Mesothelial cell of epicardium (in vitro differentiated cells): ENCODE measurements around the gene ROBO1. TPM values are rescaled to one million over a fixed set of nuclear protein-coding genes. Genes with fewer than 3 reads are reported as not detected.

Experiments
- DNase-seq, 2 experiments: peaks; one replicate each; pipeline ENCODE4 v3.0.0; 2021; ENCODE audit warnings: low spot score in 2 of 2; ENCODE audit not compliant: unreplicated experiment in 2 of 2
- H3K27ac Mint-ChIP-seq: 2 replicates; pipeline ENCODE4 v1.8.0; 2021; ENCODE audit warnings: mixed read lengths
- H3K27me3 Mint-ChIP-seq: 2 replicates; pipeline ENCODE4 v1.8.0; 2021; ENCODE audit warnings: low read depth, mixed read lengths
- H3K36me3 Mint-ChIP-seq: 2 replicates; pipeline ENCODE4 v1.8.0; 2021; ENCODE audit warnings: mixed read lengths
- H3K4me1 Mint-ChIP-seq: 2 replicates; pipeline ENCODE4 v1.8.0; 2021; ENCODE audit warnings: mixed read lengths
- H3K4me3 Mint-ChIP-seq: 2 replicates; pipeline ENCODE4 v1.8.0; 2021; ENCODE audit warnings: mild to moderate bottlenecking, moderate library complexity, mixed read lengths
- H3K9me3 Mint-ChIP-seq: 2 replicates; pipeline ENCODE4 v1.8.0; 2021; ENCODE audit warnings: mixed read lengths
- total RNA-seq: library from RNA; stranded (reverse); gene quantifications from 3 replicates; pipeline ENCODE4 v1.2.1, GENCODE V29; 2021
- TF ChIP-seq, protein P1 (sequence below): fragments of 200-600 bp; sonication (generic); IDR thresholded peaks from one replicate; pipeline ENCODE4 v1.5.0; 2021; ENCODE audit warnings: antibody characterized with exemption; ENCODE audit not compliant: unreplicated experiment

Gene ROBO1
- total RNA-seq, 1 donor from 2014 or later, result 143 TPM

DNA sequence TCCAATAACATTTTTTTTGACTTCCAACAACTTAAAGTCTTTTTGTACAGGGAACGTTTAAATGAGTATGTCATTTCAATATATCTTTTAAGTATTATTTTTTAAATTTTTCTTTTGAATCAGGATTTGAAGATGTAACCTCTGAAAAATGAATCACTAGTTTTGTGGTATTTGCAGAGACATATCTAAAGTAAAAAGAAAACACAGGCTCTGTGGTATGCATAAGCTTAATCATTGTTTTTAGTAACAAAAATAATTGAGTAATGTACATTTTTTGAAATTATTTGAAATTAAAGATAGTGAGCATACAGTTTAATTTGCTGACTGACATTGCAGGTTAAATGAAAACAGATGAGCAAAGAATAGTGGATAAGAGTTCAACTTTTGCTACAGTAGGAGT lies 531.3 kb downstream of the ROBO1 start:
- H3K36me3 Mint-ChIP-seq, result no peaks in the 10 kb centered on the region
- no peak for DNase-seq
- no peaks in the 10 kb centered on the region for H3K27me3 Mint-ChIP-seq
- H3K4me3 Mint-ChIP-seq, result no peak overlapping the region
- H3K27ac Mint-ChIP-seq, result no peak overlapping the region
- H3K4me1 Mint-ChIP-seq, result no peaks in the 10 kb centered on the region
- TF ChIP-seq, protein P1, sequence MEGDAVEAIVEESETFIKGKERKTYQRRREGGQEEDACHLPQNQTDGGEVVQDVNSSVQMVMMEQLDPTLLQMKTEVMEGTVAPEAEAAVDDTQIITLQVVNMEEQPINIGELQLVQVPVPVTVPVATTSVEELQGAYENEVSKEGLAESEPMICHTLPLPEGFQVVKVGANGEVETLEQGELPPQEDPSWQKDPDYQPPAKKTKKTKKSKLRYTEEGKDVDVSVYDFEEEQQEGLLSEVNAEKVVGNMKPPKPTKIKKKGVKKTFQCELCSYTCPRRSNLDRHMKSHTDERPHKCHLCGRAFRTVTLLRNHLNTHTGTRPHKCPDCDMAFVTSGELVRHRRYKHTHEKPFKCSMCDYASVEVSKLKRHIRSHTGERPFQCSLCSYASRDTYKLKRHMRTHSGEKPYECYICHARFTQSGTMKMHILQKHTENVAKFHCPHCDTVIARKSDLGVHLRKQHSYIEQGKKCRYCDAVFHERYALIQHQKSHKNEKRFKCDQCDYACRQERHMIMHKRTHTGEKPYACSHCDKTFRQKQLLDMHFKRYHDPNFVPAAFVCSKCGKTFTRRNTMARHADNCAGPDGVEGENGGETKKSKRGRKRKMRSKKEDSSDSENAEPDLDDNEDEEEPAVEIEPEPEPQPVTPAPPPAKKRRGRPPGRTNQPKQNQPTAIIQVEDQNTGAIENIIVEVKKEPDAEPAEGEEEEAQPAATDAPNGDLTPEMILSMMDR, result no peak
- H3K9me3 Mint-ChIP-seq, result peaks cover 4% of the 10 kb centered on the region

DNA sequence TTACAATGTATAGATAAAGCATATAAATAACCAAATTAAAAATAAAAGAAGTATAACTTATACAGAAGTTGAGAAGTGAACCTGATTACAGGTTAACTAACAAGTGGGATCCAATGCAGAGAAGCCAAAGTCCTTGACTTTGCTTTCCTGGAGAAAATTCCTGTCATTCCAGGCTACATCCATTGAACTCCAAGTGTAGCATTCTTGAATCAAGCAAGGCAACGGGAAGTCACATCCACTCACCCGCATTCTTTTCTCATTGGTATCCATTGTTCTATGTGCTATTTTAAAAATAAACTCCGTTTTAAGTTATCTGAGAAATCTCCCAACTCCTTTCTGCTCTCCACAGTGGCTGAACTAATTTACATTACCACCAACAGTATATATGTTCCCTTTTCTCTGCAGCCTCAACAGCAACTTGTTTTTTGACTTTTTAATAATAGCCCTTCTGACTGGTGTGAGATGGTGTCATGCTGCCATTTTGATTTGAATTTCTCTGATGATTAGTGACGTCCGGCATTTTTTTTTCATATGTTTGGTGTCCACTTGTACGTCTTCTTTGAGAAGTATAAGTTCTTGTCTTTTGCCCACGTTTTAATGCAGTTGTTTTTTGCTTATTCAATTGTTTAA lies 534.3 kb downstream of the ROBO1 start:
- DNase-seq, result no peak
- no peak overlapping the region for H3K27ac Mint-ChIP-seq
- no peaks in the 10 kb centered on the region for H3K4me1 Mint-ChIP-seq
- H3K4me3 Mint-ChIP-seq, result no peak overlapping the region
- TF ChIP-seq, protein P1, result no peak
- no peaks in the 10 kb centered on the region for H3K27me3 Mint-ChIP-seq
- peaks cover 13% of the 10 kb centered on the region for H3K9me3 Mint-ChIP-seq
- no peaks in the 10 kb centered on the region for H3K36me3 Mint-ChIP-seq

DNA sequence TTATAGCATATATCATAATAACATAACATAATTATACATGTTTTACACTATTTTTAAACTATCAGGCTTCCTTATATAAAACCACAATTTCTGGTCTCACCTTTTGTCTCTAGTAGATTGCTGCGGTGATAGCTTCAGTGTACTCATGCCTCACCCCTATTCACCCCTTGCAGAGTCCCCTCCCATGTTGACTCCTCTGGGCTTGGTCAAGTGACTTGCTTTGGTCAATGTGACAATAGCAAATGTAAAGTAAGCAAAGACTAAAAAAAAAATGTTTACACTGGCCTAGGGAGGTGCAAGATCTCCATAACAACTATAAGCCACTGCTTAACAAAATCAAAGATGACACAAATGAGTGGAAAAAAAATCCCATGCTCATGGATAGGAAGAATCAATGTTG lies 537.5 kb downstream of the ROBO1 start:
- TF ChIP-seq, protein P1, result no peak
- no peak overlapping the region for H3K27ac Mint-ChIP-seq
- no peaks in the 10 kb centered on the region for H3K27me3 Mint-ChIP-seq
- H3K36me3 Mint-ChIP-seq, result no peaks in the 10 kb centered on the region
- no peaks in the 10 kb centered on the region for H3K4me1 Mint-ChIP-seq
- peaks cover 13% of the 10 kb centered on the region for H3K9me3 Mint-ChIP-seq
- H3K4me3 Mint-ChIP-seq, result no peak overlapping the region
- no peak for DNase-seq

DNA sequence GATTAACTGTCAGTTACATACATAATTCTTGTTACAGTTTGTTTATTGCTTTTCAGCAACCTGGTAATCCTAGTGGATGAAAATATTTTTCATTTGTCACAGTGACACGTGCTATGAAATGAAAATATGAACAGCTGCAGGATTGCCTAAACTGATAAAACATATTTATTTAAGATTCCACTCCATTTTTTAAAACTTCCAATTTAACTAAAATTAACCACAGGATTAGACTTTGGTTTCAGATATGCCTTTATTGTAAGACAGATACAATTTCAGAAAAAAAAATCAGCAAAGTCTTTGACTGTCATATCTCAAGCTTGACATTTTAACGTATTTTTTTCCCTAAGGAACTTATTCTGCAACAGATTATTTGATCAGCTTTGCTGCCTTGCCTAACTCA lies 550.7 kb downstream of the ROBO1 start:
- DNase-seq, result no peak
- TF ChIP-seq, protein P1, result no peak
- Mint-ChIP-seq H3K27ac (no peak overlapping the region), H3K4me3 (no peak overlapping the region), H3K9me3 (no peaks in the 10 kb centered on the region), H3K36me3 (no peaks in the 10 kb centered on the region), H3K4me1 (peaks cover 3% of the 10 kb centered on the region), H3K27me3 (no peaks in the 10 kb centered on the region)

DNA sequence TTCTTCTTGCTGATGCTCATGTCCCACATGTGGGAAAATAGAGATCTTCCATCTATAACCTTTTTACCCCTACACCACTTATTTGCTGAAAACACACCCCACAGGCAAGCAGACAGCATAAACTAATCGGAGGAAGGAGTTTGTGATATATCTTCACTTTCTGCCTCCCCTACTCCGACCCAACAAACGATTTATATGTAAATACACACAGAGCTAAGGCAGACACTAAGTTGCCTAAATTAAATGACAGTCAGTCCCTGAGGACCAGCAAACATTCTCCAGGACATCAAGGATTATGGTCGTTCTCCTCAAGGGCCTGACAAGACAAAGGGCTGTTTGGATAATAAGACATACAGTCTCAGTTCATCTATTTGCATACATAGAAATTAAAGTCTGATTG lies 552.5 kb downstream of the ROBO1 start:
- H3K27ac Mint-ChIP-seq, result no peak overlapping the region
- H3K4me3 Mint-ChIP-seq, result no peak overlapping the region
- TF ChIP-seq, protein P1, result no peak
- H3K36me3 Mint-ChIP-seq, result no peaks in the 10 kb centered on the region
- no peaks in the 10 kb centered on the region for H3K27me3 Mint-ChIP-seq
- peaks cover 10% of the 10 kb centered on the region for H3K4me1 Mint-ChIP-seq
- H3K9me3 Mint-ChIP-seq, result peaks cover 3% of the 10 kb centered on the region
- DNase-seq, result no peak
